Gastrocnemius medialis (tissue), 4 donors: ENCODE data around the gene SORBS1. TPM values are rescaled to one million over a fixed set of nuclear protein-coding genes. Genes with fewer than 3 reads are reported as not detected.
A peak's percentile ranks its signal among the peaks of the same experiment; 100 is the strongest.

Experiments
- ATAC-seq, 2 donors: fragments of 150-250 bp; one replicate each; pipeline ENCODE4 v1.9.1; 2016
- DNase-seq, 2 donors: peaks; one replicate each; pipeline ENCODE4 v3.0.0-alpha.2; 2019
- H3K27ac ChIP-seq, 4 donors: fragments of 200-600 bp; sonication (generic); 1 replicate in 1 of 4; 2 replicates in 3 of 4; pipeline ENCODE4 v1.5.1; 2016 to 2018; ENCODE audit warnings: mild to moderate bottlenecking in 2 of 4, moderate library complexity in 1 of 4
- H3K27me3 ChIP-seq, 3 donors: fragments of 200-600 bp; sonication (generic) in 2 of 3; 1 replicate in 1 of 3; 2 replicates in 2 of 3; pipeline versions ENCODE4 v1.5.1 to v1.6.0; 2016 to 2019; ENCODE audit warnings: mild to moderate bottlenecking in 1 of 3, moderate library complexity in 1 of 3
- H3K36me3 ChIP-seq, 2 donors: fragments of 200-600 bp; sonication (generic) in 1 of 2; one replicate each; pipeline ENCODE4 v1.5.1; 2017 to 2018
- H3K4me1 ChIP-seq, 2 donors: fragments of 200-600 bp; sonication (generic) in 1 of 2; one replicate each; pipeline ENCODE4 v1.5.1; 2016 to 2017; ENCODE audit warnings: mild to moderate bottlenecking in 2 of 2
- H3K4me3 ChIP-seq, 4 donors: fragments of 200-600 bp; sonication (generic) in 3 of 4; 1 replicate in 1 of 4; 2 replicates in 3 of 4; pipeline ENCODE4 v1.5.1; 2016 to 2019; ENCODE audit warnings: mild to moderate bottlenecking in 2 of 4
- H3K9me3 ChIP-seq, 3 donors: fragments of 200-600 bp; sonication (generic) in 2 of 3; 1 replicate in 1 of 3; 2 replicates in 2 of 3; pipeline ENCODE4 v1.5.1; 2016 to 2019
- POLR2A ChIP-seq, 2 donors: fragments of 450-650 bp; IDR thresholded peaks; one replicate each; pipeline ENCODE4 v1.6.1; 2017; ENCODE audit warnings: antibody characterized with exemption in 2 of 2, mild to moderate bottlenecking in 2 of 2, moderate library complexity in 2 of 2
- in situ Hi-C, 4 donors: fragments of 200-750 bp; cut with MboI; loops; one replicate each; pipeline versions ENCODE4 v1.15.0 to v1.8.0; 2017; ENCODE audit warnings: low sequenced_read_pairs in 4 of 4
- intact Hi-C: fragments of 100-400 bp; cut with DNase I; formaldehyde crosslinking; loops from one replicate; pipeline ENCODE4 v1.15.1; 2023; ENCODE audit warnings: low total_unique reads
- total RNA-seq, 4 donors: library from RNA; depleted of rRNA; stranded (reverse); fragments of >200 nt; gene quantifications; one replicate each; pipeline versions ENCODE4 v1.1.0 to v1.2.3, GENCODE V29; 2016
- TF ChIP-seq, protein P1 (sequence below), 5 experiments: fragments of 450-650 bp in 3 of 5; fragments of 200-600 bp in 2 of 5; sonication (generic) in 2 of 5; IDR thresholded peaks in 4 of 5; conservative IDR thresholded peaks in 1 of 5; 1 replicate in 4 of 5; 2 replicates in 1 of 5; pipeline ENCODE4 v1.5.1; 2016 to 2019; ENCODE audit warnings: antibody characterized with exemption in 5 of 5, mild to moderate bottlenecking in 3 of 5, moderate library complexity in 3 of 5

Gene SORBS1
- total RNA-seq, 4 donors from 2014 or later: 146 to 331 (median 186) TPM

DNA sequence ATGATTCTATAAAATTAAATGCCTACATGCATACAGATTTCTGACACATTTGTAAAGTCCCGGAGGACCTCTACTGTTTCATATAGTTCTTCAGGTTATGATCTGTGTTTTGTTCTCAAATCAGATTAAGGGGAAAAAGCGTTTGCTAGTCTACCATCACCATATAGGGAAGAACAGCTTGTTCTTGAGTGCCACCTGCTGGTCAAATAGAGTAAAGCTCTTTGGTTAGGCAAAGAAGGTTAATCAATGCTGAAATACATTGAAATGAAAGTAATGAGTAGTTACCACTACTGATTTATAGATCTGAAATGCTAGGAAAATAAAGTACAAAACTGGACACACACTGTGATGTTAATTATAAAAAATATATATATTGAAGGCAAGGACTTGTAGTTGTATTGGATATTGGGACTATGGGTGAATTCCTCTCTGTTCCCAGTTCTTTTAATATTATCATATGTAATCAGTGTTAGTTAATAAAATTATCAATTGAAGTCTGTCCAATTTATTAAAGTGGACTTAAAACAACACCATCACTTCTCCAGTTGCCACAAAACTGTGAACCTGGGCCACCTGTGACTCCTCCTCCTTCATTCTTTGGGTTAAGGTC lies 197.8 kb downstream of the SORBS1 start:
- Histone ChIP-seq H3K9me3 (no peaks in the 10 kb centered on the region), H3K4me1 (peaks cover 7 to 12% of the 10 kb centered on the region in 2 donors), H3K4me3 (no peak overlapping the region), H3K27ac (peak overlapping the region in 3 of 4 donors; percentile 49 to 73 (median 67)), H3K27me3 (no peaks in the 10 kb centered on the region), H3K36me3 (peaks cover 0 to 15% of the 10 kb centered on the region in 2 donors)
- ATAC-seq (peak; percentile 45 to 60), DNase-seq (no peak)
- no peak for TF ChIP-seq POLR2A (IDR thresholded peaks at IDR 0.05)
- TF ChIP-seq, protein P1, sequence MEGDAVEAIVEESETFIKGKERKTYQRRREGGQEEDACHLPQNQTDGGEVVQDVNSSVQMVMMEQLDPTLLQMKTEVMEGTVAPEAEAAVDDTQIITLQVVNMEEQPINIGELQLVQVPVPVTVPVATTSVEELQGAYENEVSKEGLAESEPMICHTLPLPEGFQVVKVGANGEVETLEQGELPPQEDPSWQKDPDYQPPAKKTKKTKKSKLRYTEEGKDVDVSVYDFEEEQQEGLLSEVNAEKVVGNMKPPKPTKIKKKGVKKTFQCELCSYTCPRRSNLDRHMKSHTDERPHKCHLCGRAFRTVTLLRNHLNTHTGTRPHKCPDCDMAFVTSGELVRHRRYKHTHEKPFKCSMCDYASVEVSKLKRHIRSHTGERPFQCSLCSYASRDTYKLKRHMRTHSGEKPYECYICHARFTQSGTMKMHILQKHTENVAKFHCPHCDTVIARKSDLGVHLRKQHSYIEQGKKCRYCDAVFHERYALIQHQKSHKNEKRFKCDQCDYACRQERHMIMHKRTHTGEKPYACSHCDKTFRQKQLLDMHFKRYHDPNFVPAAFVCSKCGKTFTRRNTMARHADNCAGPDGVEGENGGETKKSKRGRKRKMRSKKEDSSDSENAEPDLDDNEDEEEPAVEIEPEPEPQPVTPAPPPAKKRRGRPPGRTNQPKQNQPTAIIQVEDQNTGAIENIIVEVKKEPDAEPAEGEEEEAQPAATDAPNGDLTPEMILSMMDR (IDR thresholded peaks at IDR 0.05 in 4 of 5, conservative IDR thresholded peaks at IDR 0.05 in 1 of 5): peak; percentile 78 to 94 (median 86)
- in situ Hi-C loops: loop anchor here (5.0 to 25.0 kb wide), 6 partner anchors 116 to 226 kb away; no protein-coding TSS in a partner anchor
- intact Hi-C loops: loop anchor here (1.0 to 5.0 kb wide), 4 partner anchors 76 to 181 kb away; no protein-coding TSS in a partner anchor

DNA sequence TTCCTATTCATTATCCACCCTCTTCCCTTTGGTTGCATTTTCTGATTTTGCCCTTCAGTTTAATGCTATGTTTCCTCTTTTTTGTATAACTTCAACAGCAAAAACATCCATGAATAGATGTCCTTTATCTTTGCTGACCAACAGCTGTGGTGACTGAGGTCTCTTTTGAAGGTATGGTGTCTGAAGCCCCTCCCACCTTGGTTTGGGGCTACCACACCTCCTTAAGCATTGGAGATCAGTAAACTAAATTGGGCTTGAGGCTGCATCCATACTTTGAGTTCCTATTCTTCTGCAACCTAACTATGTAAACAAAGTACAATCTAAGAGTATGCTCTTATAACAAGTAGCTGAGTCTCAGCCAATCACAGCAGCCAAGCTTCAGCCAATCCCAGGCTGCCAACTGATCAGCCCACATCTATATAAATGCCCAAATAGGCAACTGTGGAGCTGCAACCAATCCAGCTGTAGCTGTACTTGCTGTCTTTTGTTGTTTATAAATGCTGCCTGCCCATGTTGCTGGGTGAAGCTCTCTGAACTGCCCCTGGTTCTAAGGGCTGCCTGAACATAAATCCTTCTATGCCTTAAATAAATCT lies 201.0 kb downstream of the SORBS1 start:
- Histone ChIP-seq H3K4me1 (peaks cover 7 to 12% of the 10 kb centered on the region in 2 donors), H3K27ac (peak overlapping the region; percentile 49 to 73 (median 64)), H3K9me3 (no peaks in the 10 kb centered on the region), H3K4me3 (no peak overlapping the region), H3K36me3 (peaks cover 0 to 27% of the 10 kb centered on the region in 2 donors), H3K27me3 (no peaks in the 10 kb centered on the region)
- ATAC-seq (no peak), DNase-seq (no peak)
- no peak for TF ChIP-seq POLR2A (IDR thresholded peaks at IDR 0.05)
- TF ChIP-seq, protein P1 (IDR thresholded peaks at IDR 0.05 in 4 of 5, conservative IDR thresholded peaks at IDR 0.05 in 1 of 5): no peak
- in situ Hi-C loops: loop anchor here (5.0 to 25.0 kb wide), 6 partner anchors 113 to 223 kb away; no protein-coding TSS in a partner anchor
- intact Hi-C loops: loop anchor here (5.0 kb wide), 2 partner anchors 73 to 153 kb away; no protein-coding TSS in a partner anchor

DNA sequence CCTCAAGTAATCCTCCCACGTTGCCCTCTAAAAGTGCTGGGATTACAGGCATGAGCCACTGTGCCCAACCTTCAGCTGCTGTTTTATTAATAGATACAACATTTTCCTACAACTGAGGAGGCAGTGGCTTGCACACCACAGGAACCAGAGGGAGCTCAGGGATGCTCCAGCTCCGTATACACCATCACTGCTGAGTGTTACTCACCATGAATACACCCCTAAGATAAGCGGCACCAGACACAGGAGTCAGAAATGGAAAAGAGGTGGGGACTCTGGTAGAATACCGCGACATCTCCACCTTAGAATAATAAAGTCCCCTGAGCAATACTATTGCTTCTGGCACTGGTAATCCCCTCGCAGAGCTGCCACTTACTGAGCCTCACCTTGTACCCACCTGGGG lies 201.7 kb downstream of the SORBS1 start:
- no peak overlapping the region for H3K4me3 ChIP-seq
- H3K36me3 ChIP-seq: peaks cover under 1 to 35% of the 10 kb centered on the region in 2 donors
- H3K27ac ChIP-seq: peak overlapping the region; percentile 28 to 73 (median 58)
- peaks cover 7 to 16% of the 10 kb centered on the region in 2 donors for H3K4me1 ChIP-seq
- DNase-seq: no peak
- H3K27me3 ChIP-seq: no peaks in the 10 kb centered on the region
- no peak for ATAC-seq
- intact Hi-C loops (no loop called here), in situ Hi-C loops (loop anchor here in 1 of 4 donors (25.0 kb wide), 1 partner anchor 222 kb away; no protein-coding TSS in a partner anchor)
- no peaks in the 10 kb centered on the region for H3K9me3 ChIP-seq
- TF ChIP-seq, protein P1 (IDR thresholded peaks at IDR 0.05 in 4 of 5, conservative IDR thresholded peaks at IDR 0.05 in 1 of 5): no peak
- no peak for TF ChIP-seq POLR2A (IDR thresholded peaks at IDR 0.05)

DNA sequence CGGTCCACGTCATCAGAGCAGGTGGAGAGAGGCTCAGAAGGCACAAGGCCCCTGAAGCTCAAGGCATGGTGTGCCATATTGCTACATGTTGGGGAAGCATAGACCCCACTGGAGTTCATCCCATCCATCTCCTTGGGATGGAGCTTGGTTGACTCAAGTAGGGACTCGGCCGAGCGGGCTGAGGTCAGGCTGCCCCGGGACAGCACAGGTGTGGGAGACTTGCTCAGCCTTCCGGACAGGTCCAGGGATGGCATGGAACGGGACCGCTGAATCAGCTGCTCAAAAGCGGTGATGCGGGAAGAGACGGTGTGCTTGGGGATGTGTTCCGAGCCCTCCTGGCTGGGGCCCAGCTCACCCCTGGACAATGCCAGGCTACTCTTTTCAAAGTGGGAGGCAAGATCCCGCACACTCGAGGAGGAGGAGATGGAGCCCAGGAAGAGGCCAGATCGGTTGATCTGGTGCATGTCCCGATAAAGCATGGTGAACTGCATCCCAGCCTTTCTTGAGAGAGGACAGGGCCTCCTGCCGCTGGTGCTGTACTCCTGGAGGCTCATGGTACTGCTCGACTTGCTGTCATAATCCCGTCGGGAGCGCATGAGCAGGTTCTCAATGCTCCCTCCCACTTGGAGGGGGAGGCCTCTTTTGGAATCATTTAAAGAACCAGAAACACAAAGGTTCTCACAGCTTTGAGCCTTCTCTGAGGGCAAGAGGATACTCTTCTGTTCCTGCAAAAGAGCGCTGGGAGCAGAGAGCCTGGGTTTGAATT lies 204.8 kb downstream of the SORBS1 start:
- Histone ChIP-seq H3K27ac (no peak overlapping the region), H3K36me3 (peaks cover 3 to 62% of the 10 kb centered on the region in 2 donors), H3K4me1 (peaks cover 33 to 46% of the 10 kb centered on the region in 2 donors), H3K9me3 (no peaks in the 10 kb centered on the region), H3K27me3 (no peaks in the 10 kb centered on the region), H3K4me3 (no peak overlapping the region)
- in situ Hi-C loops: loop anchor here in 1 of 4 donors (25.0 kb wide), 1 partner anchor 219 kb away; no protein-coding TSS in a partner anchor
- TF ChIP-seq, protein P1 (IDR thresholded peaks at IDR 0.05 in 4 of 5, conservative IDR thresholded peaks at IDR 0.05 in 1 of 5): no peak
- TF ChIP-seq POLR2A (IDR thresholded peaks at IDR 0.05): no peak
- no peak for DNase-seq
- no peak for ATAC-seq
- intact Hi-C loops: no loop called here
